Progenitor cell of endocrine pancreas (in vitro differentiated cells): ENCODE data around the gene BOC. TPM values are rescaled to one million over a fixed set of nuclear protein-coding genes. Genes with fewer than 3 reads are reported as not detected.

Experiments
- DNase-seq: peaks from one replicate; pipeline ENCODE4 v3.0.0; 2021; ENCODE audit warnings: low spot score; ENCODE audit not compliant: unreplicated experiment
- H3K27ac Mint-ChIP-seq: 2 replicates; pipeline ENCODE4 v1.8.0; 2021; ENCODE audit warnings: mild to moderate bottlenecking, moderate library complexity, mixed read lengths
- H3K27me3 Mint-ChIP-seq: 2 replicates; pipeline ENCODE4 v1.8.0; 2021; ENCODE audit warnings: mixed read lengths
- H3K36me3 Mint-ChIP-seq: 2 replicates; pipeline ENCODE4 v1.8.0; 2022; ENCODE audit warnings: mixed read lengths; ENCODE audit not compliant: insufficient read depth
- H3K4me1 Mint-ChIP-seq: 2 replicates; pipeline ENCODE4 v1.8.0; 2021; ENCODE audit warnings: low read depth, mixed read lengths
- H3K4me3 Mint-ChIP-seq: 2 replicates; pipeline ENCODE4 v1.8.0; 2021; ENCODE audit warnings: low read depth, mild to moderate bottlenecking, moderate library complexity, mixed read lengths
- H3K9me3 Mint-ChIP-seq: 2 replicates; pipeline ENCODE4 v1.8.0; 2021; ENCODE audit warnings: low read depth, mixed read lengths
- CTCF ChIP-seq: fragments of 200-600 bp; sonication (generic); IDR thresholded peaks from one replicate; pipeline ENCODE4 v1.5.0; 2021; ENCODE audit warnings: antibody characterized with exemption, mild to moderate bottlenecking; ENCODE audit not compliant: unreplicated experiment
- total RNA-seq: library from RNA; stranded (reverse); gene quantifications from 2 replicates; pipeline ENCODE4 v1.2.1, GENCODE V29; 2021

Gene BOC
- total RNA-seq, 1 donor from 2014 or later: 10.8 TPM

- Mint-ChIP-seq H3K4me3 (no peak overlapping the region), H3K27ac (peak overlapping the region; percentile 23), H3K36me3 (no peaks in the 10 kb centered on the region), H3K4me1 (peaks cover 25% of the 10 kb centered on the region), H3K27me3 (no peaks in the 10 kb centered on the region), H3K9me3 (no peaks in the 10 kb centered on the region)
- TF ChIP-seq CTCF: no peak
- no peak for DNase-seq
These were observed 58.7 kb downstream of the BOC start for GRCh38 chr3:113270068-113270467.

GRCh38 chr3:113270786-113271185, 59.4 kb downstream of the BOC start:
- peaks cover 24% of the 10 kb centered on the region for H3K4me1 Mint-ChIP-seq
- no peaks in the 10 kb centered on the region for H3K27me3 Mint-ChIP-seq
- H3K36me3 Mint-ChIP-seq: no peaks in the 10 kb centered on the region
- H3K9me3 Mint-ChIP-seq: no peaks in the 10 kb centered on the region
- peak overlapping the region; percentile 20 for H3K27ac Mint-ChIP-seq
- H3K4me3 Mint-ChIP-seq: no peak overlapping the region
- DNase-seq: no peak
- no peak for TF ChIP-seq CTCF

GRCh38 chr3:113271189-113271588, 59.8 kb downstream of the BOC start:
- Mint-ChIP-seq H3K36me3 (no peaks in the 10 kb centered on the region), H3K27ac (no peak overlapping the region), H3K9me3 (no peaks in the 10 kb centered on the region), H3K27me3 (no peaks in the 10 kb centered on the region), H3K4me3 (no peak overlapping the region), H3K4me1 (peaks cover 28% of the 10 kb centered on the region)
- no peak for TF ChIP-seq CTCF
- no peak for DNase-seq

GRCh38 chr3:113271594-113272384, 60.4 kb downstream of the BOC start:
- no peaks in the 10 kb centered on the region for H3K27me3 Mint-ChIP-seq
- peaks cover 29% of the 10 kb centered on the region for H3K4me1 Mint-ChIP-seq
- H3K27ac Mint-ChIP-seq: no peak overlapping the region
- no peaks in the 10 kb centered on the region for H3K36me3 Mint-ChIP-seq
- no peak for TF ChIP-seq CTCF
- no peaks in the 10 kb centered on the region for H3K9me3 Mint-ChIP-seq
- DNase-seq: no peak
- H3K4me3 Mint-ChIP-seq: no peak overlapping the region

- DNase-seq: no peak
- Mint-ChIP-seq H3K4me1 (peaks cover 29% of the 10 kb centered on the region), H3K27me3 (no peaks in the 10 kb centered on the region), H3K4me3 (no peak overlapping the region), H3K36me3 (no peaks in the 10 kb centered on the region), H3K9me3 (no peaks in the 10 kb centered on the region), H3K27ac (no peak overlapping the region)
- TF ChIP-seq CTCF: no peak
These were observed 61.0 kb downstream of the BOC start for GRCh38 chr3:113272385-113272779.
